Kidney epithelial cell (primary cell): ENCODE measurements around the gene ZNF592. TPM values are rescaled to one million over a fixed set of nuclear protein-coding genes. Genes with fewer than 3 reads are reported as not detected.
A peak's percentile ranks its signal among the peaks of the same experiment; 100 is the strongest.
"Not testable (repeated sequence)": the region's sequence is repeated elsewhere in the genome, so short reads cannot be mapped to it uniquely, and the experiment has no call there.

Experiments used
- DNase-seq: peaks from one replicate; pipeline ENCODE4 v3.0.0-alpha.2; 2010; ENCODE audit warnings: low read depth
- H3K27me3 ChIP-seq: 2 replicates; pipeline ENCODE4 v1.6.0; 2011; ENCODE audit warnings: low read length; ENCODE audit not compliant: control insufficient read depth, insufficient read depth
- H3K36me3 ChIP-seq: 2 replicates; pipeline ENCODE4 v1.5.1; 2011; ENCODE audit warnings: low read length; ENCODE audit not compliant: control insufficient read depth, insufficient read depth
- H3K4me3 ChIP-seq: 2 replicates; pipeline ENCODE4 v1.5.1; 2011; ENCODE audit warnings: low read depth, mild to moderate bottlenecking, control low read depth, low read length
- CTCF ChIP-seq: IDR thresholded peaks from 2 replicates; pipeline ENCODE4 v1.5.1; 2011; ENCODE audit warnings: mild to moderate bottlenecking, moderate library complexity, low read length, control low read depth, inconsistent platforms; ENCODE audit not compliant: insufficient read depth, poor library complexity, severe bottlenecking
- total RNA-seq: library from RNA; depleted of rRNA; stranded (reverse); fragments of >200 nt; gene quantifications from 2 replicates; pipeline ENCODE4 v1.2.3, GENCODE V29; 2015

ZNF592 gene
- total RNA-seq, 1 donor from 2014 or later = 18.8 TPM

- no peak for TF ChIP-seq CTCF
- Histone ChIP-seq H3K36me3 (no peaks in the 10 kb centered on the region), H3K4me3 (no peak overlapping the region), H3K27me3 (no peaks in the 10 kb centered on the region)
- DNase-seq = no peak
Observed at GRCh38 chr15:84727429-84727828, 21.0 kb upstream of the ZNF592 start.

GRCh38 chr15:84731774-84732173 lies 16.6 kb upstream of the ZNF592 start:
- no peaks in the 10 kb centered on the region for H3K36me3 ChIP-seq
- TF ChIP-seq CTCF = no peak
- no peak overlapping the region for H3K4me3 ChIP-seq
- no peaks in the 10 kb centered on the region for H3K27me3 ChIP-seq
- DNase-seq = no peak

- H3K4me3 ChIP-seq = no peak overlapping the region
- no peaks in the 10 kb centered on the region for H3K36me3 ChIP-seq
- TF ChIP-seq CTCF = no peak
- peak; percentile 93 for DNase-seq
- H3K27me3 ChIP-seq = no peaks in the 10 kb centered on the region
Observed at GRCh38 chr15:84734794-84735479, 13.5 kb upstream of the ZNF592 start.

DNA sequence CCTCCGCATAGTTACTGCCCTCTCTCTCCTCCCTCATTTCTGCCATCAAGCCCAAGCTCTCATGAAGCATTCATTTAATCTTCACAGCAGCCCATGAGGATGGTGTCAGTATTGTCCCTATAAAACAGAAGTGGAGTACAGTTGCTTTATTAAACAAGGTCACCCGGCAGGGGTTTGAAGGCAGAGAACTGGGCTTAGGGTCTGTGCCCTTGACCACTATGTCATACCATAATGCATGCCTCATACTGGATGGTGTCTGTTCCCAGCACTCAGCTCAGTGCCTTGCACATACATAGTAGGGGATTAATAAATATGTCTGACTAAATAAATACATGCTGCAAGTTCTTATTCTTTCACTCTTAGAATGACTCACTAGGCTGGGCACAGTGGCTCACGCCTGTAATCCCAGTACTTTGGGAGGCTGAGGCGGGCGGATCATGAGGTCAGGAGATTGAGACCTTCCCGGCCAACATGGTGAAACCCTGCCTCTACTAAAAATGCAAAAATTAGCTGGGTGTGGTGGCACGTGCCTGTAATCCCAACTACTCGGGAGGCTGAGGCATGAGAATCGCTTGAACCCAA lies 12.8 kb upstream of the ZNF592 start:
- not testable (repeated sequence) for H3K36me3 ChIP-seq, DNase-seq, H3K4me3 ChIP-seq, H3K27me3 ChIP-seq

GRCh38 chr15:84736375-84736774 lies 12.0 kb upstream of the ZNF592 start:
- DNase-seq = no peak
- H3K27me3 ChIP-seq = no peaks in the 10 kb centered on the region
- no peak overlapping the region for H3K4me3 ChIP-seq
- no peaks in the 10 kb centered on the region for H3K36me3 ChIP-seq
- no peak for TF ChIP-seq CTCF

DNA sequence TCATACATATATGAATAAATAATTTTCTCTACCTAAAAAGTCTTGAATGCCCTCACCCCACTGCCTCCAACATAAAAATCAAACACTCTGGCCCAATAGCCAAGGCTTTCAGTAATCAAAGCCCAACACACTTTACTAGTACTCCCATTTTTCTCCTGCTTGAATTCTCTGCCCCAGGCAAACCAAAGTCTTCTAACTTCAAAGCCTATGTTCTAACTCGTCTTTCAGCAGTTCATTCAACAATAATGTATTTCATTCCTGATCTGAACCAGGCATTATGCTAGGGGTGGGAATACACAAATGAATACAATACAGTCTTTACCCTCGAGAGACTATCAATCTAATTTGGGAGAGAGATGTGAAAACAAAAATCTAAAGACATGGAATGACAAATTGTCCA lies 11.4 kb upstream of the ZNF592 start:
- no peak for DNase-seq
- H3K36me3 ChIP-seq = no peaks in the 10 kb centered on the region
- TF ChIP-seq CTCF = no peak
- no peak overlapping the region for H3K4me3 ChIP-seq
- no peaks in the 10 kb centered on the region for H3K27me3 ChIP-seq
